ENCODE results near the gene FAM78A.

DNA sequence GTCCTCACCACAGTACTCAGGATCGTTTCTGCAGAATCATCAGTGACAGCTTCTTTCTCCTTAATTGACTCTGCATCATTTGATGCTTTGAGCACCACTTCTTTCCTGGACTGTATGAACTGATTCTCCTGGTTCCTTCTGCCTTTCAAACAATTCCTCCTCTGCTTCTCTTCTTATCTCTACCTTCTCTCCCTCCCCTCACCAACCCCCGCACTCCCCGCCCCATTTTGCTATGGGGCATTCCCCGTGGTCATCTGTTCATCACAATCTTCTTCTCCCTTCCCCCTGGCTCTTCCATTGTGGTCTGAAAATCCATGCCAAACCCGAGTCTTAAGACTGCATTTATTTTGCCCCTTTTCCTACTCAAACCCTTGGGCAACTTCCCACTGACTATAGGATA lies 57.9 kb downstream of the FAM78A start:
- TF ChIP-seq, protein P1, sequence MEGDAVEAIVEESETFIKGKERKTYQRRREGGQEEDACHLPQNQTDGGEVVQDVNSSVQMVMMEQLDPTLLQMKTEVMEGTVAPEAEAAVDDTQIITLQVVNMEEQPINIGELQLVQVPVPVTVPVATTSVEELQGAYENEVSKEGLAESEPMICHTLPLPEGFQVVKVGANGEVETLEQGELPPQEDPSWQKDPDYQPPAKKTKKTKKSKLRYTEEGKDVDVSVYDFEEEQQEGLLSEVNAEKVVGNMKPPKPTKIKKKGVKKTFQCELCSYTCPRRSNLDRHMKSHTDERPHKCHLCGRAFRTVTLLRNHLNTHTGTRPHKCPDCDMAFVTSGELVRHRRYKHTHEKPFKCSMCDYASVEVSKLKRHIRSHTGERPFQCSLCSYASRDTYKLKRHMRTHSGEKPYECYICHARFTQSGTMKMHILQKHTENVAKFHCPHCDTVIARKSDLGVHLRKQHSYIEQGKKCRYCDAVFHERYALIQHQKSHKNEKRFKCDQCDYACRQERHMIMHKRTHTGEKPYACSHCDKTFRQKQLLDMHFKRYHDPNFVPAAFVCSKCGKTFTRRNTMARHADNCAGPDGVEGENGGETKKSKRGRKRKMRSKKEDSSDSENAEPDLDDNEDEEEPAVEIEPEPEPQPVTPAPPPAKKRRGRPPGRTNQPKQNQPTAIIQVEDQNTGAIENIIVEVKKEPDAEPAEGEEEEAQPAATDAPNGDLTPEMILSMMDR (IDR thresholded peaks at IDR 0.05 in 8 of 11, conservative IDR thresholded peaks at IDR 0.05 in 3 of 11) = no peak
- TF ChIP-seq POLR2A (IDR thresholded peaks at IDR 0.05) = no peak

Measured in spleen (tissue), 7 donors.